Activated CD4-positive, alpha-beta T cell treated with anti-CD3 and anti-CD28 coated beads, Interleukin-2, amount 50 U/mL, for 16 hours (primary cell): Measurements from ENCODE around the gene ZNF618.

Source experiments
- DNase-seq: peaks from one replicate; pipeline ENCODE4 v3.0.0-alpha.2; 2020

ZNF618 gene

DNA sequence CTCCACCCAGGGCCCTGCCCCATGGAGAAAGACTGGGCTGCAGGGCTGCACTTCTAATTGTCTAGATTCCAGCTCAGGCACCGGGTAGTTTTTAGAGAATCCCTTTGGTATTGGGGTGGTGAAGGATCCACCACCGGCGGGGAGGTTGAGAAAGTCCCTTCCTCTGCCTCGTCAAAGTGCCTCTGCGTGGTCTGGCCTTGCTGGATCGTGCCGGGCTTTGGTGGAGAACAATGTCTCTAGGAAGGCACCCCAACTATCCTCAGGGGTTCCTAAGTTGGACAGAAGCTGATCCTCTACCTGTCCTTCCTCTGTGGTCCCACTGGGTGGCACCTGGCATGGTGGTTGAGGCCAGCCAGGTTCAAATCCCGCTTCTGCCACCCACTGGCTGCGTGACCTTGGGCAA, 209.3 kb downstream of the ZNF618 start:
- no peak for DNase-seq

DNA sequence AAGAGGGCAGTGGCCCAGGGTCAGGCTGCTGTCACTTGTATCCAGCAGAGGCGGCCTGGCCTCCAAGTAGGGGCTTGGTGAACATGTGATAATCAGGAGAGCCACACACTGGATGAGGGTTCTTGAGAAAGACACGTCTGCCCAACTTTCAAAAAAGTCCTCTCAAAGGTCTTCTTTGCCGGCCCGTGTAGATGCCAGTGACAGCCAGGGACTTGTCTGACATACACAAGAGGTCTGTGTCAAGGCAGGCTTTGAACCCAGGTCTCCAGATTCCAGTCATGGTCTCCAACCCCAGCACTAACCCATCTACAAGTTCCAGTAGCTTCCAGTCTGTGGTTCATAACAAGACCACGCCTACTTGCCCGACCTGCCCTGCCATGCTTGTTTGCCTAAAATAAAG, 209.9 kb downstream of the ZNF618 start:
- no peak for DNase-seq

DNA sequence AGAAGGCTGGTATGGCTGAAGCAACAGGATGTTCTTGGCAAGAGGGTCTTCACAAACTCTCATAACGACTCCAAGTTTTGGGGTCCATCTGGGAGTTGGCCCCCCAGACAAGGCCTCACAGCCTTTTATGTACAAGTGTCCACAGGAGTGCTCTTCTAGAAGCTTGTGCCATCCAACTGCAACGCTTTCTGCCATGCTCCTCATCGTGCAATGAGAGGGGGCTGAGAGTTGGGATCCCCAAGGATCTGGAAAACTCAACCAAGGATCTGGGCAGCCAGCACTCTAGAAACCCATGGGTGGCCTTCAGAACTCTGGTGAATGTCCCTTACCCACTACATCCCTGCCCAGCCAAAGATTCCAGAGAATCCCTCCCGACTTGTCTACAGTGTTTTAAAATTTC, 210.5 kb downstream of the ZNF618 start:
- DNase-seq = no peak

DNA sequence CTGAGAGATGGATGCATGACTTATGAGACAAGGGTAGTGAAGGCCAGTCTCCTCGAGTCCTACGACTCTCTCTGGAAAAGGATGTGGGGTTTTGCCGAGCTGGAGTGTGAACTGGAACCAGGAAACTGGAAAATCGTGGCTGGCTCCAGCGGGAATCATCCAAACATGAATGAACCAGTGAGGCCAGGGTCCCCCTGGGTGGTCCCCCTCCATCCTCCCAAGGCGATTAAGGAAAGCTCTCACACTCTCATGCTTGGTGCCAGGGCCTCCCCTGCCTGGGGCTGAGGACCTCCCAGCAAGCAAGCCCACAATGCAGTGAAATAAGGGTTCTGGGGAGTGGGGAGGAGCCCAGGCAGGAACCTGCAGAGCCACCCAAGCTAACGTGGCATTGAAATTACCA, 211.6 kb downstream of the ZNF618 start:
- DNase-seq = no peak

DNA sequence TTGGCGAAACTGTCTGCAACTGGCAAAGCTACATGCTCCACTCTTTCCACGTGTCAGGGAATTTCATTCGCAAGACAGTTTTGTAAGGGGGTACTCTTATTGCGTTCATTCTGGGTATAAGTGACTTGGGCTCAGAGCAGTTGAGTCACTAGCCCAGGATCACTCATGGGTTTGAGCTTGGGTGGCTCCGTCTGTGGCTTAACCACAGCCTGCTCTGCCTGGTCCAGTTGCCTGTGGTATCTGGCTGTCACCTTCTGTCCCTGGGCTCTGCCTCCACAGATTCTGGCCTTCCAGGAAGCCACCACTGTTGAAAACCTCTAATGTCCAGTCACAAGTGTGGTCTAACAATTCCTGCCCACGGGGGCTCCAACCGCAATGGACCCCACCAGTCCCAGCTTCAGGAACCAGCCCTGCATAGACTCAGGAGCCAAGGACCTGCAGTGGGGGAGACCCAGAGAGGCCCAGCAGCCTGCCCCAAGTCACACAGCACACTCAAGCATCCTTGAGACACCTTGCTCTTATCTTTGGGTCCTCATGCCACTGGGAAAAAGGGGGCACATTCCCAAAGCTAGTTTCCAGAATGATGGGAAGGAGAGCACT, 212.6 kb downstream of the ZNF618 start:
- DNase-seq = no peak

DNA sequence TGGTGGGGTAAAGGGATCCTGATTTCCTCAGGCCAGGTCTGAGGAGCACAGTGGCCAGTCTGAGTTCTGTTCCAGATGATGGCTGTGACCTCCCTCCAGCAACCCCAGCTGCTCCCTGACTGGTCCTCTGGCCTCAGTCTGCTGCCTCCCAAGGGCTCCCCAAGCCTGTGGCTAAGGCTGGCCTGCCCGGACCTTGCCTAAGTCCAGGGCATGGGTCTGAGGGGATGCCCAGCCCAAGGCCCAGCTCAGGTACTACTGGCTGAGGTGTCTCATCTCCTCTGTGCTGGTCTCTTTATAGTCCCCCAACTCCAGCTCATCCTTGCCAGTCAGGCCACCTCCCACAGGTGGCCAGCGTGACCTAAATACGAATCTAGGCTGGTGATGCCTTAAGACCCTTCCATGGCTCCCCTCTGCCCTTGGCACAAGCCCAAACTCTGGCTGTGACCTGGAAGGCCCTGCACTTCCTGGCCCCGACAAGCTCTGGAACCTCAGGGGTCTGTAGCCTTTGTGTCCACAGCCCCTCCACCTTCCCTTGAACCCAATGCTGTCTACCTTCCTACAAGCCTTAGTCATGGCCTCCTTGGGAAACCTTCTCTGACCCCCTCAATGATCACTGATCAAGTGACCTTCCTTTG, 213.2 kb downstream of the ZNF618 start:
- no peak for DNase-seq

DNA sequence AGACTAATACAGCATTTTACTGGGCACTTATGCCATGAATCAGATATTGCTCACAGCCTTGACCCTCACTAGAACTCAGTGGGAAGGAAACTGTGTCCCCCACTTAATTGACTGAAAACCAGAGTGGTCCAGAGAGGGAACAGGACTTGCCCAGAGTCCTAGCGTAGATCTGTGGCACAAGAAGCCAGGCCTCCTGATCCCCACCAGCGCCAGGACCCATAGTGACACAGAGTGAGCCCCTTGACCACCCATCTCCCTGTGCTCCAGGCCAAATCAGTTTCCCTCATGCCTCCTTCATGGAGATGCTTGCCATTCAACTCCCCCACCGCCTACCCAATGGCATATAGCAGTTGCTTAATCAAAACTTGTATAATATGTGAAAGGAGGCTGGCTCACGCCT, 214.7 kb downstream of the ZNF618 start:
- no peak for DNase-seq

DNA sequence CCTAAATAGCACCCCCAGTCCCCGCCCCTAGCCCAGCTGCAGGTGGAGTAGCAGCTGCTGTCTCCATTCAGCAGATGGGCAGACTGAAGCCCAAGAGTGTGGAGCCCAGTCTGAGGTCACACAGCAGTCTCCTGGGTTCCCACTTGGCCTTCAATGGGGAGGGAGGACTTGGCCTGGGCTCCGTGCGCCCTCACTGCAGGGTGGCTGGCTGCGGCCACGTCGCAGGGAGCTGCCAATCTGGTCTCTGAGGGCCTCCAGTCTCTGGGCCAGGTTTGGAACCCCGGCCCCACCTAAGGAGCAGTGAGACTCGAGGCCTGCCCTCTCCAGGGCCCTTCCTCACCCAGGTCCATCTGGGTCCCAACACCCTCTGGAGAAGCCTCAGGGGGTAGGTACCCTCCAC, 215.6 kb downstream of the ZNF618 start:
- DNase-seq = no peak

DNA sequence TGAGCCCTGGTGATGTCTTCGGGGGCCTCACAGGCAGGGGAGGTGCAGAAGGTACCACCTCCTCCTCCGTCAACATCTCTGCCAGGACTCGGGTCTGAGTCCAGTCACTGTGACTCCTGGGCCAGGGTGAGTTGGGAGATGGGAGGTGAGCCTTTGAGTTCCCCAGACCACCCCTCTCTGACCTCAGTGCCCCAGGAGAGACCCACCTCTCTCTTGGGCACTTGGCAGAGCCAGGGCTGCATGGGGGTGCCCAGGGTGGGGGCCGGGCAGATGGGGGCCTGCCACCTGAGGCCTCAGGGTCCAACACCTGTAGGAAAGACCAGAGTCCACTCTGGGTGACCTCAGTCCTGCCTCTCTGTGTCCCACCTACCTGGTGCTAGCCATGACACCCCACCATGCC, 216.2 kb downstream of the ZNF618 start:
- no peak for DNase-seq

DNA sequence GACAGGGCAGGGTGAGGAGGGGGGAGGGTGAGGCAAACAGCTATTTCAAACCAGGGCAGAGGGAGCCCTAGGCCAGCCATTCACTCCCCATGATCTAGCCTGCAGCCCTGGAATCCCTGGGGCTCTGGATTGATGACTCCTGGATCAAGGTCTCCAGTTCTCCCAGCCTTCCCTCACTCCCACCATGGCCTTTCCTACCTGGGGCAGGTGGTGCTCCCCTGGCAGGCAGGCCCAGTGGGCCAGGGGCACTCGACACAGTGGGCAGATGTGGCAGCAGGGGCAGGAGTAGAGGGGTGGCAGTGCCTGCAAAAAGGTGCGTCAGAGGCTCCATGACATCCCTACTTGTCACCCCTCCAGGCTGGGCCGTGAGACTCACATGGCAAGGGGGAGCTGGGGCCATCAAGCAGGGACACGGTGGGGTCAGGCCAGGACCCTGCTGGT, 216.9 kb downstream of the ZNF618 start:
- no peak for DNase-seq

DNA sequence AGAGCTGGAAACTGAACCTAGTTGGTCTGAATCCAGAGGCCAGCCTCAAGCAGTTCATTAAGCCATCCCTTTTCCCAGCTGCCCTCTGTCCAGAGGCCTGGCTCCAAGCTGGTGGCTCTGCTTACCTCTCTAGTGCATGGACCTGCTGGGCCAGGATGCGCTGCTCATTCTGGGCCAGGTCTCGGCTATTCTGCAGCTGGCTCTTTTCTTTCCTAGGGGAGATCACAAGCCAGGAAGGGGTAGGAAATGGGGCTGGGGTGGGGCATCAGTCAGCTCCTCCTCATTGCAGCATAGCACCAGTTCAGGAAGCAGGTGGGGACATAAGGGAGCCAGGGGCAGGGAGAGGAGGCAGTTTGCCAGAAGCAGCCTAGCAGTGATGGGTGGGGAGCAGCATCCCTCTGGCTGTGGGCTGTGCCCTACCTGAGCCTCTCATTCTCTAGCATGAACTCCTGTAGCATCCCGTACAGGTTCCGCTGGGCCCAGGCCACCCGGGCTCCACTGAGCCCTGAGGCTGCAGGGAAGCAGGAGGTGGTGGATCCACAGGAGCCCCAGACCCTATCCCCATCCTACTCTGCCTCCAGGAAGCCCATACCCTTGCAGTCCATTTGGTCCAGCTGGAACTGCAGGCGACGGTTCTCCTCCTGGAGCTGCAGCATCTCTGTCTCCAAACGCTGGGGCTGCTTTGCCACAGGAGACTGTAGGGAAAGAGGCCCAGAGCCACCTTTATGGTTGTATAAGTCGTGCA, 217.8 kb downstream of the ZNF618 start:
- DNase-seq = no peak

DNA sequence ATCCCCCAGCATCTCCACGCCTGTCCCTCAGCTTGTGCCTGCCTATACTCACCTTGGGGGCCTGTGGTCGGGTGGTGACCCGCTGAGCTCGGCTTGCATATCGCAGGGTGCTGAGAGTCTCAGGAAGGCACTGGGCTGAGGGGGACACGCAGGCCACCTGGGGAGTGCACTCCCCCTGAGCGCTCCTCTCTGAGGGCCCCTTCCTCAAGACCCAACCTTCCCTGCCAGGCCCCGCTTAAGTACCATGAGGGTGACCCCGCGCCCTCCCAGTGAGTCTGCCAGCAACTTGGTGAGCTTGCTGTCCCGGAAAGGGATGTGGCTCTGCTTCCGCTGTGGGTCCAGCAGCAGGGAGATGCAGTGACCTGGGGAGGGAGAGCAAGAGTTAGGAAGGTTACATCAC, 218.9 kb downstream of the ZNF618 start:
- no peak for DNase-seq

DNA sequence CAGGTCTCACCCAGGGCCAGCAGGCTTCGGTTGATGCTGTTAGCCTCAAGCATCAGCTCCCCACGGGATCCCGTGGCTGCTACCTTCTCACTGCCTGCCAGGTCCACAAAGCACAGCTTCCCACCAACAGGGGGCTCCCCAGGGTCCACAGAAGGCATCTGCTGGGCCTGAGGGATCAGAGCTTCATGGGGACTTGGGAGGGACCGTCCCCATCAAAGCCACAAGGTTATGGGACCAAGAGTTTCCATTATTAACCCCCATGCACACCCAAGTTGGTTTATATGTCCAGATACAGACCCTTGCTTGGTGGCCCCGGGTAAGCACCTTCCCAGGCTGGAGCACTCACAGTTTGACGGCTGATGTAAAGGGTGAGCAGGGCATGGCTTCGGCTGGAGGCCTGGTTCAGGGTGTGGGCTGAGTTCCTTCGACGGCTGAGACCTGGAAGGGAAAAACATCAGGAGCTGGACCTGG, 220.0 kb downstream of the ZNF618 start:
- DNase-seq = no peak

DNA sequence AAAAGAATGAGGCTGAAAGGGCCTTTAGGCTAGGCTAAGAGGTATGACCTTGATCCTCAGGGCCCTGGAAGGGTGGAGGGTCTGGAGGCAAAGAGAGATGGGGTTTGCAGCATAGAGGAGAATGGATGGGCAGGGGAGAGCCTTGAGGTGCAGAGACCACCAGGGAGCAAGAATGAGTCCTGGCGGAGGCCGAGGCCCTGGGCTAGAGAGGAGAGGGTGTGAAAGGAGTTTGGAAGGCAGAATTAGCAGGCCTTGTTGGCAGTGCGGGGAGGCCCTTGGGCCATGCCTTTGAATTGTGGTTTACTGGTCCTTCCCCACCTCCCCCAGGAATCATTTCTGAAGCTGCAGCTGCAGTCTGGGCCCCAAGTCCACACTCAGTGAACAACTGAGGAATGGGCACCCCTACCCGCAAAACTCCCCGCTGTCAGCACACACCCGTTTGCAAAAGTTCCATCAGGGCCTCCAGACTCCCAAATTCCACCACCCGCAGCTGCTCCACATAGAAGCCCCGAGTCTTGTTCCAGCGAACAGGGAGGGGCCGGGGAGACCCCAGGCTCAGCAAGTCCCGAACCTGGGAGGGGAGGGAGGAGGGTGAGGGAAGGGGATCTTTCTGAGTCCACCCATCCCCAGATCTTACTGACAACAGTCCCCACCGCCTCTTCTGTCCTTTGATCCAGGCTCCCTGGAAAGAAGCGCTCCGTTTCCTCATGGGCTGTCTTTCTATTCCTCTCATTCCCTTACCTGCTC, 220.9 kb downstream of the ZNF618 start:
- no peak for DNase-seq

DNA sequence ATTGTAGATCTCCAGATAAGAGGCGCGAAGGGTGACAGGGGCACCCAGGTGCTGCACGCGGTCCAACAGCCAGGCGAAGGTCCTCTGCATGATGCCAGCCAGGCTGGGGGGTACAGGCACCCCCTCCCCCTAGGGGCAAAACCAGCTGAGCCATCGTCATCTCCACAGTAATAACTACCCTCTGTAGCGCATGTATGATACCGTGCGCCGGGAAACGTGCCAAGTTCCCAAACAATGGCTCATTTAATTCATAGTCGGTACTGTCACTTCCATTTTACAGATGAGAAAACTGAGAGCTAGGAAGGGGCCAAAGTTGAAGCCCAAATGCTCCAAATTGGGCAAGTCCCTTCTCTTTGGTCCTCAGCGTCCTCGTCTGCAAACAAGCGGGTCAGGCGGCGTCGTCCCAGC, 221.5 kb downstream of the ZNF618 start:
- DNase-seq = no peak

DNA sequence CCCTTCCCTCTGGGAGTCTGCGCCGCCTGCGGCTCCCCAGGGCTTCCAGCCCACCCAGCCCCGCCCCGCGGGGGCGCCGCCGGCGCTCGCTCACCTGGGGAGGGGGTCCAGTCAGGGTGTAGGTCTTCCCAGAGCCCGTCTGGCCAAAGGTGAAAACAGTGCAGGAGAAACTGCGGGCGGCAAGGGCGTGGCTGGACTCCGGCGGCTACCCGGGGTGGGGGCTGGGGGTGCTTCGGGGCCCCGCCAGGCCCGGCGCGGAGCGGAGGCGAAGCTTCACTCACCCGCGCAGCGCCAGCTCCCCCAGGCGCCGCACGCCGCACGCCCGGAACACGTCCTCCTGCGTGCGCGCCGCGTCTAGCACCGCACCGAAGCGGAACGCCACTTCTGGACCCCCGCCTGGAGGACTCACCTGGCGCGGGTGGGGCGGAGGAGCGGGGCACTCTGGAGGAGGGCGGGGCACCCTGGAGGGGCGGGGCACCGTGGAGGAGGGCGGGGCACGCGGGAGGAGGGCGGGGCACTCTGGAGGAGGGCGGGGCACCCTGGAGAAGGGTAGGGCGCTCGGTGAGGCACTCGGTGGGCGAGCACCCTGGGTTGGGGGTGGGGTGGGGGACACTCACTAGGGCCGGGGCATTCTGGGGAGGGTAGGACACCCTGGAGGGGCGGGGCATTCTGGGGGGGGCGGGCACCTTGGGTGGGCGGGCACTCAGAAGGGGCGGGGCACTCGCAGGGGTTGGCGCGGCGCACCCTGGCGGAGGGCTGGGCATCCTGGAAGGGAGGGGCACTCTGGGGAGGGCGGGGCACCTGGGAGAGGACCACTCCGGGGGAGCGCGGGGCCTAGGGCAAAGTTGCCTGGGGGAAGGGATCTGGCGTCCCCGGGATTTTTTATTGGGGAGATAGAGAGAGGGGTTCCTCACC, 222.2 kb downstream of the ZNF618 start:
- DNase-seq = no peak

DNA sequence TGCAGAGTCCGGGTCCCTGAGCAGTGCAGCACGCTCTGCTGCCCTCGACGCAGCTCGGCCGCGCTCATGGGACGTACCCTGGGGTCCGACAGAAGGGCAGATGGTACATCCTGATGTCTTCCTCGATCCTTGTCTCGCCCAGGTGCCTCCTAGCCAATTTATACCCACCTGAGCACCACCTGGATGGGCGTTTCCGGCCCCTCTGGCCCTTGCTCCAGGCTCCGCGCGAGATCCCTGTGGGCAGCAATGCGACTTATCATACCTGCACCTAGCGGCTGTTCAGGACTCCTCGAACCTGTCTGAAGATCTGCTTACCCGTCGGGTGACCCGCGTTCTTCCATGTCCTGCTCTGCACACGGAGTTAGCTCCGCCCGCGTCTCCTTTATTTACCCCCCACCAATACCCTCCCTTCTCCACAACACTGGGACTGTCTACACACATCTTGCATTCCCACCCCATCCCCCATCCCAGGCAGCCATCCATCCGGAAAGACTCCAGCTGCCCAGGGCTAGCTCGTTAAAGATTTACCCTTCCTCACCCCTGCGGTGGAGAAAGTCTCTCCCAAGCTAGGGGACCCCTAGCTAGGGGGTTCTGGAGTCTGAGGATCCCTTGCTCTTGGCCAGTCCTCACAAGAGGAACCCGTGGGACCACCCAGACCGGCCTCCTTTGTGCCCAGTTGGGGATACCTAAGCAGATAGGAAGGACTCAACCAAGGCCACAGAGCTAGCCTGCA, 223.0 kb downstream of the ZNF618 start, which contains the start of gene KIF12:
Gene KIF12 (minus strand): TSS at position 357 of the 733 bp plus-strand sequence. CDS start 16 bp downstream, at position 341.
- no peak for DNase-seq

DNA sequence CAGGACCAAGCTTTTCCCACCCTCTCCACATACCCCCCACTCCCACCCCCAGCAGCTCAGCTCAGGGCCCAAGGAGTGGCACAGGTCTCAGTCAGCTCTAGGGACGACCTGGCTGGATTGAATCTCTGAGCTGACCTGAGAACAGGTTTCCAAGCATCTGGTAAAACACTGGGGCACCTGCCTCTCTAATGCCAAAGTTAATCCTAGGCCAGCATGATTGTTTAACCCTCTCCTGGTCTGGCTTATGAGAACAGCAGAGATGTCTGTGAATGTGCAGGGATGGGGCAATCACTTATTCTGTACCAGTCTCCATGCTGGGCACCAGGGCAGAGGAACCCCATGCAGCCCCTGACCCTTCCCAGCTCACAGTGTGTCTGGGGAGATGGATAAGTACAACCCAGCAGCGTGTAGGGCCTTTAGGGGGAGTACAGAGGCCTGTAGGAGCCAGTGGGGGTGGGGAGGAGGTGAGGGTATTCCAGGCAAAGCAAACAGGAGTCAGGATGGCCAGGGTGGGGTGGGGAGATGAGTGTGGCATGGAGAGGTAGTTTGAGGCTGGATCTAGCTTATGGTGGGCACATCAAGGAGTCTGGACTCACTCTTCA, 223.7 kb downstream of the ZNF618 start:
- DNase-seq = no peak

DNA sequence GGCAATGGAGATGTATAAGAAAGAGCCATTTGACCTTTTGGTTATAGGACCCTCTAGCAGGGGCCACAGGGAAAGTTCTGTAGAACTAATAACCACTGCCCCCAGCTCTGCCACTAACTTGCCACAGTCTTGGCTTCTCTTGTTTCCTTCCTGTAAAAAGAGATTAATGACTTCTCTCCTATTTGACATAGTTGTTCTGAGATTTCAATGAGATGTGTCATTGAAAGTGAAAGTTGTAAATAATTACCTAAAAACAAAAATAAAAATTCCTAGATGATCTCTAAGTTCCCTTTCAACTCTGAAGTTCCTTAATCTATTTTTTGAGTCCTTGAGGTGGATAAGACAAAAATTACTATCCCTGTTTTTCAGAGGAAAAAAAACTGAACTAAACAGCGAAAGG, 224.4 kb downstream of the ZNF618 start:
- DNase-seq = no peak

DNA sequence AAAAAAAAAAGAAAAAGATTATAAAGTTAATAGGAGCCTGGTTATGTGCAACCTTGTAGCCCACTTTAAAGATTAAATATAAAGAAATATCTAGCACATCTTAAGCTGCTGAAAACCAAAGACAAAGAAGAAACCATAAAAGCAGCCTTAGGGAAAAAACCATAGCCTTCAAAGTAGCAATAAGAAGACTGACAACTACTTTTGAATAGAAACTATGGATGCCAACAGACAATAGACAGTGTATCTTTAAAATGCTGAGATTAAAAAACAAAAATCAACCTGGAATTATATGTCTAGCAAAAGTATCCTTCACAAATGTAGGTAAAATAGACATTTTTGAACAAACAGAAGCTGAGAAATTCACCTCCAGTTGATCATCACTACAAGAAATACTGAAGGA, 226.4 kb downstream of the ZNF618 start:
- no peak for DNase-seq

DNA sequence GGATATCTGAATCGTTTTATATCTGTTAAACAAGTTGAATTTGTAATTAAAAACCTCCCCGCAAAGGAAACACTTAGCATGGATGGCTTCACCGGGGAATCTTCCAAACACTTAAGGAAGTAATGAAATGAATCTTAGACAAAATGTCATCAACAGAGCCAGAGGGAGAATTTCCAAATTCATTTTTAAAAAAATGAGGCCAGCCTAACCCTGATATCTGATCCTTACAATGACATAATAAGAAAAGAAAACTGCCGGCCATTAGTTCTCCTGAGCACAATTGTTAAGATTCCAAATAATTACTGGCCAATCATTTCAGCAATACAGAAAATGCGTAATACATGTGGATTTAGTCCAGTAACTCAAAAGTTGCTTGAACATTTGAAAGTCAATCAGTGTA, 229.1 kb downstream of the ZNF618 start:
- DNase-seq = no peak
